OCI-LY1 (cell line): ENCODE data around the gene EFNB3.

Experiments used
- H2AFZ ChIP-seq: fragments of 200-600 bp; sonication (generic), shearing (Covaris generic); 2 replicates; pipeline ENCODE4 v1.6.0; 2014; ENCODE audit warnings: antibody characterized with exemption, mild to moderate bottlenecking, low read length
- H3F3A ChIP-seq: fragments of 200-600 bp; sonication (generic), shearing (Covaris generic); 2 replicates; pipeline ENCODE4 v1.6.0; 2014; ENCODE audit warnings: mild to moderate bottlenecking, antibody characterized with exemption, low read length, moderate library complexity; ENCODE audit not compliant: insufficient read depth
- H3K27ac ChIP-seq: fragments of 200-600 bp; sonication (generic); 2 replicates; pipeline ENCODE4 v1.5.1; 2014; ENCODE audit warnings: low read length, mixed run types, mild to moderate bottlenecking, low read depth; ENCODE audit not compliant: poor library complexity, severe bottlenecking
- H3K27me3 ChIP-seq: fragments of 200-600 bp; sonication (generic); 2 replicates; pipeline ENCODE4 v1.6.0; 2014; ENCODE audit warnings: antibody characterized with exemption, mild to moderate bottlenecking, low read length, moderate library complexity; ENCODE audit not compliant: insufficient read depth
- H3K36me3 ChIP-seq: fragments of 200-600 bp; sonication (generic); 2 replicates; pipeline ENCODE4 v1.6.1; 2014; ENCODE audit warnings: mild to moderate bottlenecking, antibody characterized with exemption, low read length, moderate library complexity, mixed read lengths; ENCODE audit not compliant: insufficient read depth
- H3K4me1 ChIP-seq: fragments of 200-600 bp; sonication (generic); 2 replicates; pipeline ENCODE4 v1.5.1; 2014; ENCODE audit warnings: mild to moderate bottlenecking, low read length, moderate library complexity; ENCODE audit not compliant: insufficient read depth, severe bottlenecking
- H3K4me2 ChIP-seq: fragments of 200-600 bp; sonication (generic), shearing (Covaris generic); 2 replicates; pipeline ENCODE4 v1.6.1; 2014; ENCODE audit warnings: low read length
- H3K4me3 ChIP-seq: fragments of 200-600 bp; sonication (generic); 2 replicates; pipeline ENCODE4 v1.5.1; 2014; ENCODE audit warnings: low read length, low read depth, mild to moderate bottlenecking, mixed read lengths; ENCODE audit not compliant: poor library complexity, severe bottlenecking
- H3K79me2 ChIP-seq: fragments of 200-600 bp; shearing (Covaris generic); 2 replicates; pipeline ENCODE4 v1.6.1; 2016; ENCODE audit warnings: mixed run types, low read length, mixed read lengths; ENCODE audit not compliant: insufficient read depth
- H3K9ac ChIP-seq: fragments of 200-600 bp; sonication (generic), shearing (Covaris generic); 2 replicates; pipeline ENCODE4 v1.6.1; 2014; ENCODE audit warnings: mild to moderate bottlenecking, low read length, mixed read lengths
- H3K9me2 ChIP-seq: fragments of 200-600 bp; sonication (generic), shearing (Covaris generic); 2 replicates; pipeline ENCODE4 v1.6.1; 2014; ENCODE audit warnings: low read depth, mild to moderate bottlenecking, low read length, mixed read lengths
- H3K9me3 ChIP-seq: fragments of 200-600 bp; shearing (Covaris generic); 2 replicates; pipeline ENCODE4 v1.6.1; 2014; ENCODE audit warnings: low read length, mixed read lengths
- H4K20me1 ChIP-seq: fragments of 200-600 bp; sonication (generic), shearing (Covaris generic); 2 replicates; pipeline ENCODE4 v1.6.0; 2016; ENCODE audit warnings: mild to moderate bottlenecking, low read length; ENCODE audit not compliant: insufficient read depth
- EZH2 ChIP-seq: fragments of 200-600 bp; sonication (generic), shearing (Covaris generic); IDR thresholded peaks from 2 replicates; pipeline ENCODE4 v1.8.0; 2017; ENCODE audit warnings: borderline replicate concordance, mixed run types, mild to moderate bottlenecking, antibody characterized with exemption, low read length, moderate library complexity, mixed read lengths
- TF ChIP-seq, protein P1 (sequence below): fragments of 200-600 bp; sonication (generic), shearing (Covaris generic); IDR thresholded peaks from 2 replicates; pipeline ENCODE4 v1.5.1; 2017; ENCODE audit warnings: mild to moderate bottlenecking, antibody characterized with exemption, low read length, moderate library complexity, mixed read lengths

The EFNB3 gene

DNA sequence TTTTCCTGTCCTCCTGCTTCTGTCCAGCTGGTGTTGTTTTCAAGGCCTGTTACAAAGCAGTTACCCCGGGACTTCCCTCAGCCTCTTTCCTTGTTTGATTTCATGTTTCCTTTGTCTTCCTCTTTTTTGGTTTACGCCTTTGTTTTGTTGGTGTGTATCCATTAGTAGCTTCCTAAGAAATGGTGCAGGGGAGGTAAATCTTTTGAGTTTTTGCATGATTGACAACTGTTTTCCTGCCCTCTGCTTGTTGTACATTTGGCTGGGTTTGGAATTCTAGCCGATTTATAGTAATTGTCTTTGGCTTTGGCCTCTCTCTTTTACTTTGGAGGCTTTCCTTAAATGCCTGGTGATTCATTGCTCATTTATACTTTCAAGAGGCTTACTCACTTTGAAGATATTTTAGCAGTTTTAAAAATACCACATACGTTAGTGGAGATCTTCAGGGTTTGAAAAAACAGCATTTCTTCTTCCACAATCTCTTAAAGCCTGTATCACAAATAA lies 45.4 kb downstream of the EFNB3 start:
- H3K4me2 ChIP-seq, result no peak overlapping the region
- no peaks in the 10 kb centered on the region for H3K79me2 ChIP-seq
- no peak overlapping the region for H3K9ac ChIP-seq
- H2AFZ ChIP-seq, result no peak overlapping the region
- no peaks in the 10 kb centered on the region for H3K36me3 ChIP-seq
- no peaks in the 10 kb centered on the region for H3F3A ChIP-seq
- H3K4me3 ChIP-seq, result no peak overlapping the region
- no peaks in the 10 kb centered on the region for H3K9me3 ChIP-seq
- no peaks in the 10 kb centered on the region for H3K9me2 ChIP-seq
- no peaks in the 10 kb centered on the region for H4K20me1 ChIP-seq
- TF ChIP-seq EZH2, result no peak
- TF ChIP-seq, protein P1, sequence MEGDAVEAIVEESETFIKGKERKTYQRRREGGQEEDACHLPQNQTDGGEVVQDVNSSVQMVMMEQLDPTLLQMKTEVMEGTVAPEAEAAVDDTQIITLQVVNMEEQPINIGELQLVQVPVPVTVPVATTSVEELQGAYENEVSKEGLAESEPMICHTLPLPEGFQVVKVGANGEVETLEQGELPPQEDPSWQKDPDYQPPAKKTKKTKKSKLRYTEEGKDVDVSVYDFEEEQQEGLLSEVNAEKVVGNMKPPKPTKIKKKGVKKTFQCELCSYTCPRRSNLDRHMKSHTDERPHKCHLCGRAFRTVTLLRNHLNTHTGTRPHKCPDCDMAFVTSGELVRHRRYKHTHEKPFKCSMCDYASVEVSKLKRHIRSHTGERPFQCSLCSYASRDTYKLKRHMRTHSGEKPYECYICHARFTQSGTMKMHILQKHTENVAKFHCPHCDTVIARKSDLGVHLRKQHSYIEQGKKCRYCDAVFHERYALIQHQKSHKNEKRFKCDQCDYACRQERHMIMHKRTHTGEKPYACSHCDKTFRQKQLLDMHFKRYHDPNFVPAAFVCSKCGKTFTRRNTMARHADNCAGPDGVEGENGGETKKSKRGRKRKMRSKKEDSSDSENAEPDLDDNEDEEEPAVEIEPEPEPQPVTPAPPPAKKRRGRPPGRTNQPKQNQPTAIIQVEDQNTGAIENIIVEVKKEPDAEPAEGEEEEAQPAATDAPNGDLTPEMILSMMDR, result no peak
- H3K27ac ChIP-seq, result no peak overlapping the region
- H3K27me3 ChIP-seq, result 0 out of 2 replicates have a peak, but pooled peaks cover under 1% of the 10 kb centered on the region
- no peaks in the 10 kb centered on the region for H3K4me1 ChIP-seq

DNA sequence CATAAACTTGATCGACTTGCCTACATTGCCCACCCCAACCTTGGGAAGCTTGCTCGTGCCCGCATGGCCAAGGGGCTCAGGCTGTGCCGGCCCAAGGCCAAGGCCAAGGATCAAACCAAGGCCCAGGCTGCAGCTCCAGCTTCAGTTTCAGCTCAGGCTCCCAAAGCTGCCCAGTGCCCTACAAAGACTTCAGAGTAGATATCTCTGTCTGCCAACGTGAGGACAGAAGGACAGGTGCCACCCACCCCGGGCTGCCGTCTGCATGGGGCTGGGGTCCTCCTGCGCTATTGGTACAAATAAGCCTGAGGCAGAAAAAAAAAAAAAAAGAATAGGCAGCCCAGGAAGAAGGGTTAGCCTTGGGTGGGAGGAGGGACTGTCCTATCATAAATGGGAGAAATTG lies 49.7 kb downstream of the EFNB3 start:
- Histone ChIP-seq H3K9ac (no peak overlapping the region), H4K20me1 (no peaks in the 10 kb centered on the region), H3K4me2 (no peak overlapping the region)

DNA sequence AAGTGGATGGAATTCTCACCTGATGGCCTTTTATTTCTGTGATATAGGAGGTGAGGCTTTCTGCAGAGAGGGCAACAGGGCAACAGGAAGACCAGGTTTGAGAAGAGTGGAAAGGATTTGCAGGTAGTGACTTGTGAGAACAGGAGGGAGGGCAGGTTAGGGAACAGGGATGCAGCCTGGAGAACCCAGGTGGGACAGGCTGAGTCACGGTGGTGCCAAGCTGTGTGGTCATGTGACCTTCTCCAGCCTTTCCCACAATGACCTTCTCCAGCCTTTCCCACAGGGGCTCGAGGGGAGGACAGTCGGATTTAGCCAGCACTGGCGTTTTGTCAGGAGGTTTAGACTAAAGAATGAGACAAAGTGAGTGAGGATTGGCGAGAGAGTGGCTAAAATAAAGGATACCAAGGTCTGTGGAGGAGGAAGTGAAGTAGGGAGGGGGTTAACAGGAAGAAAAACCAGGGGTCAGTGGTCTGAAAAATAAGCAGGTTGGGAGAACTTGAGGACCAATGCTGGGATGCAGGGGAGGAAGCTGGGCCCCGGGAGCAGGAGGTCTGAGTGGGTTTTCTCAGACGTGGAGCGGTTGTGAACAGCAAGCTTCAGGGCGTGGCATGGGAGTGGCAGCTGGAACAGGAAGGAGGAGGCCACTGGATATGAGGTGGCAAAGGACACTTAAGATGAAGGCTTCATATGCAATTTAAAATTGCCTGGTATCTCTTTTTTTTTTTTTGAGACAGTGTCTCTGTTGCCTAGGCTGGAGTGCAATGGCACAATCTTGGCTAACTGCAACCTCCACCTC lies 50.3 kb downstream of the EFNB3 start:
- TF ChIP-seq EZH2, result no peak
- TF ChIP-seq, protein P1, result no peak
- no peak overlapping the region for H2AFZ ChIP-seq
- no peaks in the 10 kb centered on the region for H3K4me1 ChIP-seq
- H3K4me2 ChIP-seq, result no peak overlapping the region
- no peaks in the 10 kb centered on the region for H3K36me3 ChIP-seq
- no peaks in the 10 kb centered on the region for H3K79me2 ChIP-seq
- H3K9ac ChIP-seq, result no peak overlapping the region
- peaks cover 4% of the 10 kb centered on the region; the same call in 1 of the 2 replicates for H3K27me3 ChIP-seq
- H3F3A ChIP-seq, result no peaks in the 10 kb centered on the region
- H3K27ac ChIP-seq, result no peak overlapping the region
- no peak overlapping the region for H3K4me3 ChIP-seq
- no peaks in the 10 kb centered on the region for H3K9me3 ChIP-seq
- H3K9me2 ChIP-seq, result no peaks in the 10 kb centered on the region
- H4K20me1 ChIP-seq, result no peaks in the 10 kb centered on the region

More for the DNA sequence above, 49.7 kb downstream of the EFNB3 start:
- Histone ChIP-seq H3K79me2 (no peaks in the 10 kb centered on the region), H3F3A (no peaks in the 10 kb centered on the region), H3K9me2 (no peaks in the 10 kb centered on the region), H3K27ac (no peak overlapping the region), H3K36me3 (no peaks in the 10 kb centered on the region), H3K9me3 (no peaks in the 10 kb centered on the region), H3K27me3 (peaks cover 4% of the 10 kb centered on the region; the same call in 1 of the 2 replicates), H3K4me3 (no peak overlapping the region), H3K4me1 (no peaks in the 10 kb centered on the region), H2AFZ (no peak overlapping the region)
- TF ChIP-seq EZH2, result no peak

DNA sequence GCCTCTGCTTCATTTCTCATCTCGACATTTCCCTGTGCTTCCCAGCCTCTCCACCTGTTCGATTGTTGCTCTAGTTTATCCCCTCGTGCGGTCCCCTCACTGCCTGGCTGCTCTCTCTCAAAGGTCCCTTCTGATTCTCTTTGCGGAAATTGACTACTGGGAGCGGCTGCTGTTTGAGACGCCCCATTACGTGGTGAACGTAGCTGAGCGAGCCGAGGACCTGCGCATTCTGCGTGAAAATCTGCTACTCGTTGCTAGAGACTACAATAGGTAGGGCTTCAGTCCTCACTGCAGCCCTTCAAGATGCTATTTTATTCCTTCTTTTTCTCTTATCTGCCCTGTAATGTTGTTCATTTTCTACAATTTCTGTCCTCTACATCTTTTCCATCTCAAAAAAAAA lies 52.0 kb downstream of the EFNB3 start:
- H3K9ac ChIP-seq, result no peak overlapping the region

More for the DNA sequence above, 52.0 kb downstream of the EFNB3 start:
- Histone ChIP-seq H3K36me3 (no peaks in the 10 kb centered on the region), H3F3A (no peaks in the 10 kb centered on the region), H2AFZ (no peak overlapping the region), H3K9me3 (no peaks in the 10 kb centered on the region), H3K9me2 (no peaks in the 10 kb centered on the region), H3K27ac (no peak overlapping the region), H4K20me1 (no peaks in the 10 kb centered on the region), H3K4me3 (no peak overlapping the region), H3K79me2 (no peaks in the 10 kb centered on the region), H3K4me2 (no peak overlapping the region), H3K27me3 (peaks cover 4% of the 10 kb centered on the region; the same call in 1 of the 2 replicates), H3K4me1 (no peaks in the 10 kb centered on the region)
- no peak for TF ChIP-seq EZH2
- TF ChIP-seq, protein P1, result no peak
